ENCODE measurements around the gene SCG5. TPM values are rescaled to one million over a fixed set of nuclear protein-coding genes. Genes with fewer than 3 reads are reported as not detected.

Gene SCG5
- total and polyA plus RNA-seq, 4 donors = 2.9 to 13.4 (median 10.1) TPM

DNA sequence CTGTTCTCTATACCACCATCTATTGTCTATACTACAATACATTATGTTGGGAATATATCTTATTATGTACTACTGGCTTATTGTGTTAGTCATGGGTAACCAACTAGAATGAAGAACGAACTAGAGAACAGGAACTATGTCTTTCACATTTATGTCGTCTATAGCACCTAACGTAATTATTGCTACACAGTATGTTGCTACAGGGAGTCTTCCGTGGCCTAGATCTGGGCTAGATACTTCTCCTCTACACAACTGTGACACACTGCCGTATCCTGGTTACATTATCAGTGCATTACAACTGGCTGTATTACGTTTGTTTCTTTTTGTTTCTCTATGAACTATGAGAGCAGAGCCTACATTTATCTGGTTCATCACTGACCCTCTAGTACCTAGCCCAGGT lies 34.0 kb downstream of the SCG5 start:
- no peak for DNase-seq (ENCODE audit: low spot score)
- H3K36me3 ChIP-seq (ENCODE audit: control insufficient read depth in 4 of 4, insufficient read depth in 3 of 4, low read depth in 1 of 4, low read length in 3 of 4) = no peaks in the 10 kb centered on the region
- WGBS = 75% methylated on average over 6 of the region's 6 CpGs
- H3K9ac ChIP-seq (ENCODE audit: low read depth in 1 of 2, low read length in 2 of 2) = no peak overlapping the region
- H3K4me3 ChIP-seq (ENCODE audit: low read depth in 1 of 3, low read length in 3 of 3) = no peak overlapping the region
- H3K27ac ChIP-seq (ENCODE audit: low read depth in 1 of 2, low read length in 2 of 2) = no peak overlapping the region
- H3K9me3 ChIP-seq (ENCODE audit: control insufficient read depth in 4 of 4, low read length in 3 of 4) = no peaks in the 10 kb centered on the region
- TF ChIP-seq TAF1 (conservative IDR thresholded peaks at IDR 0.05) = no peak
- no peak for TF ChIP-seq RAD21 (IDR thresholded peaks at IDR 0.05)
- TF ChIP-seq GABPA (IDR thresholded peaks at IDR 0.05 in 1 of 2, conservative IDR thresholded peaks at IDR 0.05 in 1 of 2) = no peak
- no peak for TF ChIP-seq JUND (IDR thresholded peaks at IDR 0.05)
- TF ChIP-seq, protein P1, sequence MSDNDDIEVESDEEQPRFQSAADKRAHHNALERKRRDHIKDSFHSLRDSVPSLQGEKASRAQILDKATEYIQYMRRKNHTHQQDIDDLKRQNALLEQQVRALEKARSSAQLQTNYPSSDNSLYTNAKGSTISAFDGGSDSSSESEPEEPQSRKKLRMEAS (IDR thresholded peaks at IDR 0.05) = no peak
- no peak for TF ChIP-seq RXRA (IDR thresholded peaks at IDR 0.05)
- TF ChIP-seq YY1 (IDR thresholded peaks at IDR 0.05) = no peak
- TF ChIP-seq, protein P2, sequence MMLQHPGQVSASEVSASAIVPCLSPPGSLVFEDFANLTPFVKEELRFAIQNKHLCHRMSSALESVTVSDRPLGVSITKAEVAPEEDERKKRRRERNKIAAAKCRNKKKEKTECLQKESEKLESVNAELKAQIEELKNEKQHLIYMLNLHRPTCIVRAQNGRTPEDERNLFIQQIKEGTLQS (IDR thresholded peaks at IDR 0.05) = no peak
- TF ChIP-seq EGR1 (IDR thresholded peaks at IDR 0.05; ENCODE audit: low read depth in 2 of 2) = no peak
- H3K27me3 ChIP-seq (ENCODE audit: control insufficient read depth in 4 of 4, insufficient read depth in 4 of 4, low read length in 3 of 4) = no peaks in the 10 kb centered on the region
- peaks cover 2 to 26% (median 12%) of the 10 kb centered on the region in 4 donors for H3K4me1 ChIP-seq (ENCODE audit: control insufficient read depth in 4 of 4, insufficient read depth in 4 of 4, low read length in 3 of 4)

DNA sequence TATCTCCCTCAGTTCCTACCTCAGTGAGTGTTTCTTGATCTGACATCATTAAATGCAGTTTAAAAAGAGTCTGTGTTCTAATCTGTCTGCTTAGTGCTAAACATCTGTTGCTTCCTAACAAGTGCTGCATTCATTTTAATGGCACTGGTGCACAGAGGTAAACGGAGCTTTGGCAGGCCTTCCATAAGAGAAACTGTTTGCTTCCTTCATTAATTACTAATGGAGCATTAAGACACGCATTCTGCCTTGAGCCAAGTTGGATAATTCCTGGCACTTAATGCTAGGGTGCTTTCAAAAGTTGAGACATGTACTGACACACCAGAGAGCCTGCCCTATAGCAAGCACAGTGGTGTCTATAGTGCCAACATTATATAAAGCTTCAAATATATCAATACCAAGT lies 34.7 kb downstream of the SCG5 start:
- WGBS = 57% methylated on average over 2 of the region's 2 CpGs
- Histone ChIP-seq H3K9me3 (ENCODE audit: control insufficient read depth in 4 of 4, low read length in 3 of 4) (no peaks in the 10 kb centered on the region), H3K4me3 (ENCODE audit: low read depth in 1 of 3, low read length in 3 of 3) (no peak overlapping the region), H3K9ac (ENCODE audit: low read depth in 1 of 2, low read length in 2 of 2) (no peak overlapping the region), H3K27me3 (ENCODE audit: control insufficient read depth in 4 of 4, insufficient read depth in 4 of 4, low read length in 3 of 4) (no peaks in the 10 kb centered on the region), H3K4me1 (ENCODE audit: control insufficient read depth in 4 of 4, insufficient read depth in 4 of 4, low read length in 3 of 4) (peaks cover 2 to 25% (median 16%) of the 10 kb centered on the region in 4 donors), H3K36me3 (ENCODE audit: control insufficient read depth in 4 of 4, insufficient read depth in 3 of 4, low read depth in 1 of 4, low read length in 3 of 4) (no peaks in the 10 kb centered on the region), H3K27ac (ENCODE audit: low read depth in 1 of 2, low read length in 2 of 2) (no peak overlapping the region)
- DNase-seq (ENCODE audit: low spot score) = no peak
- TF ChIP-seq, protein P3, sequence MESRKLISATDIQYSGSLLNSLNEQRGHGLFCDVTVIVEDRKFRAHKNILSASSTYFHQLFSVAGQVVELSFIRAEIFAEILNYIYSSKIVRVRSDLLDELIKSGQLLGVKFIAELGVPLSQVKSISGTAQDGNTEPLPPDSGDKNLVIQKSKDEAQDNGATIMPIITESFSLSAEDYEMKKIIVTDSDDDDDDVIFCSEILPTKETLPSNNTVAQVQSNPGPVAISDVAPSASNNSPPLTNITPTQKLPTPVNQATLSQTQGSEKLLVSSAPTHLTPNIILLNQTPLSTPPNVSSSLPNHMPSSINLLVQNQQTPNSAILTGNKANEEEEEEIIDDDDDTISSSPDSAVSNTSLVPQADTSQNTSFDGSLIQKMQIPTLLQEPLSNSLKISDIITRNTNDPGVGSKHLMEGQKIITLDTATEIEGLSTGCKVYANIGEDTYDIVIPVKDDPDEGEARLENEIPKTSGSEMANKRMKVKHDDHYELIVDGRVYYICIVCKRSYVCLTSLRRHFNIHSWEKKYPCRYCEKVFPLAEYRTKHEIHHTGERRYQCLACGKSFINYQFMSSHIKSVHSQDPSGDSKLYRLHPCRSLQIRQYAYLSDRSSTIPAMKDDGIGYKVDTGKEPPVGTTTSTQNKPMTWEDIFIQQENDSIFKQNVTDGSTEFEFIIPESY (IDR thresholded peaks at IDR 0.05) = no peak
- TF ChIP-seq NR2F2 (IDR thresholded peaks at IDR 0.05) = no peak
- TF ChIP-seq RXRA (IDR thresholded peaks at IDR 0.05) = no peak
- no peak for TF ChIP-seq RAD21 (IDR thresholded peaks at IDR 0.05)
- TF ChIP-seq, protein P4, sequence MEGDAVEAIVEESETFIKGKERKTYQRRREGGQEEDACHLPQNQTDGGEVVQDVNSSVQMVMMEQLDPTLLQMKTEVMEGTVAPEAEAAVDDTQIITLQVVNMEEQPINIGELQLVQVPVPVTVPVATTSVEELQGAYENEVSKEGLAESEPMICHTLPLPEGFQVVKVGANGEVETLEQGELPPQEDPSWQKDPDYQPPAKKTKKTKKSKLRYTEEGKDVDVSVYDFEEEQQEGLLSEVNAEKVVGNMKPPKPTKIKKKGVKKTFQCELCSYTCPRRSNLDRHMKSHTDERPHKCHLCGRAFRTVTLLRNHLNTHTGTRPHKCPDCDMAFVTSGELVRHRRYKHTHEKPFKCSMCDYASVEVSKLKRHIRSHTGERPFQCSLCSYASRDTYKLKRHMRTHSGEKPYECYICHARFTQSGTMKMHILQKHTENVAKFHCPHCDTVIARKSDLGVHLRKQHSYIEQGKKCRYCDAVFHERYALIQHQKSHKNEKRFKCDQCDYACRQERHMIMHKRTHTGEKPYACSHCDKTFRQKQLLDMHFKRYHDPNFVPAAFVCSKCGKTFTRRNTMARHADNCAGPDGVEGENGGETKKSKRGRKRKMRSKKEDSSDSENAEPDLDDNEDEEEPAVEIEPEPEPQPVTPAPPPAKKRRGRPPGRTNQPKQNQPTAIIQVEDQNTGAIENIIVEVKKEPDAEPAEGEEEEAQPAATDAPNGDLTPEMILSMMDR (IDR thresholded peaks at IDR 0.05; ENCODE audit: low read depth, low read length, missing input control) = no peak
- no peak for TF ChIP-seq EGR1 (IDR thresholded peaks at IDR 0.05; ENCODE audit: low read depth in 2 of 2)
- no peak for TF ChIP-seq YY1 (IDR thresholded peaks at IDR 0.05)
- TF ChIP-seq, protein P5, sequence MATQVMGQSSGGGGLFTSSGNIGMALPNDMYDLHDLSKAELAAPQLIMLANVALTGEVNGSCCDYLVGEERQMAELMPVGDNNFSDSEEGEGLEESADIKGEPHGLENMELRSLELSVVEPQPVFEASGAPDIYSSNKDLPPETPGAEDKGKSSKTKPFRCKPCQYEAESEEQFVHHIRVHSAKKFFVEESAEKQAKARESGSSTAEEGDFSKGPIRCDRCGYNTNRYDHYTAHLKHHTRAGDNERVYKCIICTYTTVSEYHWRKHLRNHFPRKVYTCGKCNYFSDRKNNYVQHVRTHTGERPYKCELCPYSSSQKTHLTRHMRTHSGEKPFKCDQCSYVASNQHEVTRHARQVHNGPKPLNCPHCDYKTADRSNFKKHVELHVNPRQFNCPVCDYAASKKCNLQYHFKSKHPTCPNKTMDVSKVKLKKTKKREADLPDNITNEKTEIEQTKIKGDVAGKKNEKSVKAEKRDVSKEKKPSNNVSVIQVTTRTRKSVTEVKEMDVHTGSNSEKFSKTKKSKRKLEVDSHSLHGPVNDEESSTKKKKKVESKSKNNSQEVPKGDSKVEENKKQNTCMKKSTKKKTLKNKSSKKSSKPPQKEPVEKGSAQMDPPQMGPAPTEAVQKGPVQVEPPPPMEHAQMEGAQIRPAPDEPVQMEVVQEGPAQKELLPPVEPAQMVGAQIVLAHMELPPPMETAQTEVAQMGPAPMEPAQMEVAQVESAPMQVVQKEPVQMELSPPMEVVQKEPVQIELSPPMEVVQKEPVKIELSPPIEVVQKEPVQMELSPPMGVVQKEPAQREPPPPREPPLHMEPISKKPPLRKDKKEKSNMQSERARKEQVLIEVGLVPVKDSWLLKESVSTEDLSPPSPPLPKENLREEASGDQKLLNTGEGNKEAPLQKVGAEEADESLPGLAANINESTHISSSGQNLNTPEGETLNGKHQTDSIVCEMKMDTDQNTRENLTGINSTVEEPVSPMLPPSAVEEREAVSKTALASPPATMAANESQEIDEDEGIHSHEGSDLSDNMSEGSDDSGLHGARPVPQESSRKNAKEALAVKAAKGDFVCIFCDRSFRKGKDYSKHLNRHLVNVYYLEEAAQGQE (IDR thresholded peaks at IDR 0.05) = no peak
- TF ChIP-seq GABPA (IDR thresholded peaks at IDR 0.05 in 1 of 2, conservative IDR thresholded peaks at IDR 0.05 in 1 of 2) = no peak
- TF ChIP-seq TAF1 (conservative IDR thresholded peaks at IDR 0.05) = no peak
- no peak for TF ChIP-seq SP1 (IDR thresholded peaks at IDR 0.05)
- TF ChIP-seq FOXA1 (IDR thresholded peaks at IDR 0.05) = no peak

All from liver (tissue), 9 donors.